Measurements from ENCODE around the gene DDX24. TPM values are rescaled to one million over a fixed set of nuclear protein-coding genes. Genes with fewer than 3 reads are reported as not detected.

DDX24 gene
- total and polyA plus RNA-seq, 2 experiments from 2014 or later, result 127 to 145 TPM

DNA sequence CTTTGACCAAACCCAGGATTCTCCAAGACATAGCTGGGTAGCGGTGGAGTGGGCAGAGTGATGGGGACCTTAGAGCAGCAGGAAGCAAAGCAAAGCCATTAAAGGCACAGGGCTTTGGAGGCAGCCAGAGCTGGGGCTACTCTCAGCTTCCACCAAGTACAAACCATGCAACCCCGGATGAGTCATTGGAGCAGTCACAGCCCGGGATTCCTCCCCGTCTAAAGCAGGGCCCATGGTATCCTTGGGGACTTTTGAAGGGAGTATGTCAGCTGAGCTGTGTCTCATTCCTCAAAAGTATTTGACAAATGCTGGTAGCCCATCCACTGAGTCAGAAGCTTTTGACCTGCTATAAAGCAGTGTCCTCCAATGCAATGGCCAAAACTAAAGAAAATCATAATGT is 19.8 kb upstream of the DDX24 start:
- no peak overlapping the region for H2AFZ ChIP-seq
- peak; percentile 51 for DNase-seq (ENCODE audit: low spot score)
- H3K27me3 ChIP-seq, result no peaks in the 10 kb centered on the region
- no peaks in the 10 kb centered on the region for H3K9me2 ChIP-seq (replicated peaks; ENCODE audit: insufficient read depth)
- TF ChIP-seq EZH2 (IDR thresholded peaks at IDR 0.05; ENCODE audit: borderline replicate concordance), result no peak
- TF ChIP-seq, protein P1, sequence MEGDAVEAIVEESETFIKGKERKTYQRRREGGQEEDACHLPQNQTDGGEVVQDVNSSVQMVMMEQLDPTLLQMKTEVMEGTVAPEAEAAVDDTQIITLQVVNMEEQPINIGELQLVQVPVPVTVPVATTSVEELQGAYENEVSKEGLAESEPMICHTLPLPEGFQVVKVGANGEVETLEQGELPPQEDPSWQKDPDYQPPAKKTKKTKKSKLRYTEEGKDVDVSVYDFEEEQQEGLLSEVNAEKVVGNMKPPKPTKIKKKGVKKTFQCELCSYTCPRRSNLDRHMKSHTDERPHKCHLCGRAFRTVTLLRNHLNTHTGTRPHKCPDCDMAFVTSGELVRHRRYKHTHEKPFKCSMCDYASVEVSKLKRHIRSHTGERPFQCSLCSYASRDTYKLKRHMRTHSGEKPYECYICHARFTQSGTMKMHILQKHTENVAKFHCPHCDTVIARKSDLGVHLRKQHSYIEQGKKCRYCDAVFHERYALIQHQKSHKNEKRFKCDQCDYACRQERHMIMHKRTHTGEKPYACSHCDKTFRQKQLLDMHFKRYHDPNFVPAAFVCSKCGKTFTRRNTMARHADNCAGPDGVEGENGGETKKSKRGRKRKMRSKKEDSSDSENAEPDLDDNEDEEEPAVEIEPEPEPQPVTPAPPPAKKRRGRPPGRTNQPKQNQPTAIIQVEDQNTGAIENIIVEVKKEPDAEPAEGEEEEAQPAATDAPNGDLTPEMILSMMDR (IDR thresholded peaks at IDR 0.05; ENCODE audit: poor library complexity), result no peak
- no peak for TF ChIP-seq EZH2phosphoT487 (IDR thresholded peaks at IDR 0.05; ENCODE audit: low read depth, severe bottlenecking, unreplicated experiment)
- H3K36me3 ChIP-seq (replicated peaks; ENCODE audit: insufficient read depth, low read depth), result no peaks in the 10 kb centered on the region
- no peaks in the 10 kb centered on the region for H4K20me1 ChIP-seq (ENCODE audit: insufficient read depth, poor library complexity, severe bottlenecking)
- no peak overlapping the region for H3K4me3 ChIP-seq
- 61% methylated on average over 4 of the region's 4 CpGs for WGBS (ENCODE audit: low lambda C conversion rate, missing lambda C conversion rate)
- H3K4me1 ChIP-seq (ENCODE audit: insufficient read depth), result peaks cover 6% of the 10 kb centered on the region
- peak overlapping the region; percentile 27 for H3K27ac ChIP-seq
- H3K9me3 ChIP-seq (ENCODE audit: low read depth), result no peaks in the 10 kb centered on the region
- H3K4me2 ChIP-seq, result no peak overlapping the region
- H3K79me2 ChIP-seq, result no peaks in the 10 kb centered on the region

DNA sequence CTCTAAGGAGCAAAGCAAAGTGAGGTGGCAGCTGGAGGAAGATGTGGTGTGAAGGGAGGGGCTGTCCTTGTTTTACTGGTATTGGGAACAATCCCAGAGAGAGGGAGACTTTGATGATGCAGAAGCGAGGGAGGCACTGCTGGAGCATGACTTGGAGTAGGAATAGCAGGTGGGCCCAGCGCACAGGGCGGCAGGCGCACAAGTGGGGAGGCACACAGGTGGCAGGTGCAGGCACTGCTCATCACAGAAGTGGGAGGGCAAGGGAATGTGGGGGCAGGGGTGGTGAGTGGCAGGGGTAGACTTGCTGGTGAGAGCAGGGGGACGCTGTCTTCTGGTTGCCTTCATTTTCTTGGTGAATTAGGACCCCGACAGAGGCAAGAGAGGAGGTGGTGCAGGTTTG is 18.0 kb upstream of the DDX24 start:
- no peak overlapping the region for H3K4me2 ChIP-seq
- H3K4me1 ChIP-seq (ENCODE audit: insufficient read depth), result peaks cover 6% of the 10 kb centered on the region
- H3K36me3 ChIP-seq (replicated peaks; ENCODE audit: insufficient read depth, low read depth), result no peaks in the 10 kb centered on the region
- no peak overlapping the region for H3K4me3 ChIP-seq
- DNase-seq (ENCODE audit: low spot score), result no peak
- H2AFZ ChIP-seq, result no peak overlapping the region
- no peaks in the 10 kb centered on the region for H3K79me2 ChIP-seq
- WGBS (ENCODE audit: low lambda C conversion rate, missing lambda C conversion rate), result 98% methylated on average over 6 of the region's 6 CpGs
- no peak for TF ChIP-seq EZH2phosphoT487 (IDR thresholded peaks at IDR 0.05; ENCODE audit: low read depth, severe bottlenecking, unreplicated experiment)
- TF ChIP-seq EZH2 (IDR thresholded peaks at IDR 0.05; ENCODE audit: borderline replicate concordance), result no peak
- TF ChIP-seq, protein P1 (IDR thresholded peaks at IDR 0.05; ENCODE audit: poor library complexity), result no peak
- no peaks in the 10 kb centered on the region for H3K9me3 ChIP-seq (ENCODE audit: low read depth)
- H3K9me2 ChIP-seq (replicated peaks; ENCODE audit: insufficient read depth), result no peaks in the 10 kb centered on the region
- H3K27me3 ChIP-seq, result no peaks in the 10 kb centered on the region
- no peak overlapping the region for H3K27ac ChIP-seq
- no peaks in the 10 kb centered on the region for H4K20me1 ChIP-seq (ENCODE audit: insufficient read depth, poor library complexity, severe bottlenecking)

DNA sequence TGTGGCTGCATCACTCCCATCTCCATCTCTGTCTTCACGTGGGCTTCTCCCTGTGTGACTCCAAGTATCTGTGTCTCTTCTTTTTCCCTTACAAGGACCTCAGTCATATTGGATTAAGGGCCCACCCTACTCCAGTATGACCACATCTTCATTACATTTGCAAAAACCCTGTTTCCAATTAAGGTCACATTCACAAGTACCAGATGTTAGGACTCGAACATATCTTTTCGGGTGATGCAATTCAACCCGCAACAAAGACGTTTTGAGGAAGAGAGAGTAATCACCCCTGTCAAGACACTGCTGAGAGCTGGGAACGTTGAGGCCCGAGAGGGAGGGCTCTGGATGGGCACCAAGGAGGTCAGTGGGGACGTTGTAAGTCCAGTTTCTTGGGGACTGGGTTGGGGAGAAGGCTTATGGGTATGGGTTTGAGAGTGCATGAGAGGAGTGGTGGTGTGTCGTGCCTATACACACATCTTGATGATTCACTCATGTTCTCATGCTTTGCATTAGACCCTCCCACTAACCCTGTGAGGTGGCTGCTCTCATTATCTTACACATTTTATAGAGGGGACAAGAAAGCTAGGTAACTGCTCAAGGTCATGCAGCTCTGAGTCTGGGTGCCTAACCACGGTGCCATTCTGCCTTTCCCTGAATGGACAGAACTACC is 17.5 kb upstream of the DDX24 start:
- no peaks in the 10 kb centered on the region for H3K9me3 ChIP-seq (ENCODE audit: low read depth)
- peaks cover 4% of the 10 kb centered on the region for H3K4me1 ChIP-seq (ENCODE audit: insufficient read depth)
- no peak for DNase-seq (ENCODE audit: low spot score)
- no peak overlapping the region for H3K4me3 ChIP-seq
- 70% methylated on average over 10 of the region's 10 CpGs for WGBS (ENCODE audit: low lambda C conversion rate, missing lambda C conversion rate)
- no peaks in the 10 kb centered on the region for H3K79me2 ChIP-seq
- no peaks in the 10 kb centered on the region for H3K9me2 ChIP-seq (replicated peaks; ENCODE audit: insufficient read depth)
- no peak overlapping the region for H3K27ac ChIP-seq
- H4K20me1 ChIP-seq (ENCODE audit: insufficient read depth, poor library complexity, severe bottlenecking), result no peaks in the 10 kb centered on the region
- TF ChIP-seq EZH2 (IDR thresholded peaks at IDR 0.05; ENCODE audit: borderline replicate concordance) (no peak), EZH2phosphoT487 (IDR thresholded peaks at IDR 0.05; ENCODE audit: low read depth, severe bottlenecking, unreplicated experiment) (no peak)
- TF ChIP-seq, protein P1 (IDR thresholded peaks at IDR 0.05; ENCODE audit: poor library complexity), result no peak
- no peak overlapping the region for H2AFZ ChIP-seq
- no peaks in the 10 kb centered on the region for H3K36me3 ChIP-seq (replicated peaks; ENCODE audit: insufficient read depth, low read depth)
- H3K4me2 ChIP-seq, result no peak overlapping the region
- no peaks in the 10 kb centered on the region for H3K27me3 ChIP-seq
